ENCODE results near the gene MYLK3.

Gene MYLK3

GRCh38 chr16:46763147-46763546 is 15.0 kb upstream of the MYLK3 start:
- DNase-seq, result peak; percentile 12
- in situ Hi-C loops (cut with MboI; ENCODE audit: low pct_unique_long_range_greater_than_20kb, low sequenced_read_pairs), result no loop called here

GRCh38 chr16:46762583-46762982 is 14.4 kb upstream of the MYLK3 start:
- in situ Hi-C loops (cut with MboI; ENCODE audit: low pct_unique_long_range_greater_than_20kb, low sequenced_read_pairs), result no loop called here
- no peak for DNase-seq

GRCh38 chr16:46759309-46759708 is 11.2 kb upstream of the MYLK3 start:
- in situ Hi-C loops (cut with MboI; ENCODE audit: low pct_unique_long_range_greater_than_20kb, low sequenced_read_pairs), result no loop called here

GRCh38 chr16:46757339-46758050 is 9.4 kb upstream of the MYLK3 start:
- no peak for DNase-seq
- in situ Hi-C loops (cut with MboI; ENCODE audit: low pct_unique_long_range_greater_than_20kb, low sequenced_read_pairs), result no loop called here

More at GRCh38 chr16:46759309-46759708, 11.2 kb upstream of the MYLK3 start:
- no peak for DNase-seq

GRCh38 chr16:46756772-46757171 is 8.6 kb upstream of the MYLK3 start:
- in situ Hi-C loops (cut with MboI; ENCODE audit: low pct_unique_long_range_greater_than_20kb, low sequenced_read_pairs), result no loop called here
- DNase-seq, result no peak

GRCh38 chr16:46753015-46753414 is 4.9 kb upstream of the MYLK3 start:
- DNase-seq, result no peak
- in situ Hi-C loops (cut with MboI; ENCODE audit: low pct_unique_long_range_greater_than_20kb, low sequenced_read_pairs), result no loop called here

- in situ Hi-C loops (cut with MboI; ENCODE audit: low pct_unique_long_range_greater_than_20kb, low sequenced_read_pairs), result no loop called here
These were observed 3.2 kb upstream of the MYLK3 start for GRCh38 chr16:46751381-46751780.

GRCh38 chr16:46748775-46749705 is 896 bp upstream of the MYLK3 start:
- in situ Hi-C loops (cut with MboI; ENCODE audit: low pct_unique_long_range_greater_than_20kb, low sequenced_read_pairs), result no loop called here
- no peak for DNase-seq

More at GRCh38 chr16:46751381-46751780, 3.2 kb upstream of the MYLK3 start:
- no peak for DNase-seq

- in situ Hi-C loops (cut with MboI; ENCODE audit: low pct_unique_long_range_greater_than_20kb, low sequenced_read_pairs), result no loop called here
- no peak for DNase-seq
These were observed 1.0 kb downstream of the MYLK3 start for GRCh38 chr16:46746821-46747776.

GRCh38 chr16:46745617-46746016 is 2.5 kb downstream of the MYLK3 start:
- in situ Hi-C loops (cut with MboI; ENCODE audit: low pct_unique_long_range_greater_than_20kb, low sequenced_read_pairs), result no loop called here

GRCh38 chr16:46743232-46743719 is 4.9 kb downstream of the MYLK3 start:
- peak; percentile 67 for DNase-seq
- in situ Hi-C loops (cut with MboI; ENCODE audit: low pct_unique_long_range_greater_than_20kb, low sequenced_read_pairs), result no loop called here

More at GRCh38 chr16:46745617-46746016, 2.5 kb downstream of the MYLK3 start:
- DNase-seq, result no peak

- in situ Hi-C loops (cut with MboI; ENCODE audit: low pct_unique_long_range_greater_than_20kb, low sequenced_read_pairs), result no loop called here
- DNase-seq, result no peak
These were observed 8.2 kb downstream of the MYLK3 start for GRCh38 chr16:46739934-46740333.

GRCh38 chr16:46737621-46738214 is 10.4 kb downstream of the MYLK3 start:
- no peak for DNase-seq
- in situ Hi-C loops (cut with MboI; ENCODE audit: low pct_unique_long_range_greater_than_20kb, low sequenced_read_pairs), result no loop called here

GRCh38 chr16:46736695-46737094 is 11.4 kb downstream of the MYLK3 start:
- DNase-seq, result no peak
- in situ Hi-C loops (cut with MboI; ENCODE audit: low pct_unique_long_range_greater_than_20kb, low sequenced_read_pairs), result no loop called here

- in situ Hi-C loops (cut with MboI; ENCODE audit: low pct_unique_long_range_greater_than_20kb, low sequenced_read_pairs), result no loop called here
- DNase-seq, result no peak
These were observed 14.8 kb downstream of the MYLK3 start for GRCh38 chr16:46733319-46733830.

- in situ Hi-C loops (cut with MboI; ENCODE audit: low pct_unique_long_range_greater_than_20kb, low sequenced_read_pairs), result no loop called here
- DNase-seq, result no peak
These were observed 15.6 kb downstream of the MYLK3 start for GRCh38 chr16:46732561-46732960.

- DNase-seq, result no peak
- in situ Hi-C loops (cut with MboI; ENCODE audit: low pct_unique_long_range_greater_than_20kb, low sequenced_read_pairs), result no loop called here
These were observed 16.2 kb downstream of the MYLK3 start for GRCh38 chr16:46731691-46732555.

Data from KBM-7 (cell line).